ENCODE results near the gene SENP2. TPM values are rescaled to one million over a fixed set of nuclear protein-coding genes. Genes with fewer than 3 reads are reported as not detected.
"Not testable (repeated sequence)": the region's sequence is repeated elsewhere in the genome, so short reads cannot be mapped to it uniquely, and the experiment has no call there.

Gene SENP2
- total RNA-seq, 1 experiment from 2014 or later: 56.9 TPM

- ChIA-PET POLR2A (no interaction called here), CTCF (interaction anchor here (1.5 kb wide), 1 partner anchor 274 kb away, joined by 3 read pairs; no protein-coding TSS in a partner anchor)
- Mint-ChIP-seq H3K4me3 (no peak overlapping the region), H3K27me3 (ENCODE audit: low read depth) (peaks cover 4% of the 10 kb centered on the region; the same call in 1 of the 2 replicates), H3K9me3 (no peaks in the 10 kb centered on the region), H3K36me3 (peaks cover 30% of the 10 kb centered on the region), H3K4me1 (no peaks in the 10 kb centered on the region), H3K27ac (peak overlapping the region; percentile 63; the same call in 1 of the 2 replicates)
- DNase-seq (ENCODE audit: low spot score): no peak
- TF ChIP-seq CREB1 (CRISPR knock-in tag; IDR thresholded peaks at IDR 0.05) (no peak), GABPB1 (CRISPR knock-in tag; IDR thresholded peaks at IDR 0.05) (no peak), ZNF396 (CRISPR knock-in tag; IDR thresholded peaks at IDR 0.05; ENCODE audit: borderline replicate concordance) (no peak), ZMAT4 (CRISPR knock-in tag; IDR thresholded peaks at IDR 0.05) (no peak), RORB (CRISPR knock-in tag; IDR thresholded peaks at IDR 0.05) (no peak), ZNF512 (CRISPR knock-in tag; IDR thresholded peaks at IDR 0.05; ENCODE audit: borderline replicate concordance) (no peak), TCF7 (CRISPR knock-in tag; IDR thresholded peaks at IDR 0.05; ENCODE audit: low read depth) (no peak), ZNF121 (CRISPR knock-in tag; IDR thresholded peaks at IDR 0.05) (no peak), FOXP1 (CRISPR knock-in tag; IDR thresholded peaks at IDR 0.05; ENCODE audit: borderline replicate concordance) (no peak), IRF2 (CRISPR knock-in tag; IDR thresholded peaks at IDR 0.05; ENCODE audit: borderline replicate concordance, low read depth) (no peak), SMAD4 (CRISPR knock-in tag; IDR thresholded peaks at IDR 0.05) (no peak), PRDM15 (CRISPR knock-in tag; IDR thresholded peaks at IDR 0.05) (no peak), TP53 (CRISPR knock-in tag; IDR thresholded peaks at IDR 0.05) (no peak), ETV6 (CRISPR knock-in tag; IDR thresholded peaks at IDR 0.05) (no peak), E2F4 (CRISPR knock-in tag; IDR thresholded peaks at IDR 0.05; ENCODE audit: borderline replicate concordance, low read depth) (no peak), ZSCAN18 (CRISPR knock-in tag; IDR thresholded peaks at IDR 0.05) (no peak)
- no peak for ATAC-seq
Observed at GRCh38 chr3:185632996-185633395, 46.9 kb downstream of the SENP2 start.

- Mint-ChIP-seq H3K9me3 (no peaks in the 10 kb centered on the region), H3K27ac (no peak overlapping the region), H3K4me3 (no peak overlapping the region), H3K27me3 (ENCODE audit: low read depth) (peaks cover 4% of the 10 kb centered on the region; the same call in 1 of the 2 replicates), H3K36me3 (peaks cover 6% of the 10 kb centered on the region), H3K4me1 (peaks cover 11% of the 10 kb centered on the region)
- ChIA-PET CTCF (interaction anchor here (1.2 kb wide), 2 partner anchors 23 kb away, joined by 3 to 6 read pairs; no protein-coding TSS in a partner anchor), POLR2A (no interaction called here)
- ATAC-seq: no peak
- DNase-seq (ENCODE audit: low spot score): no peak
- no peak for TF ChIP-seq TEAD1 (CRISPR knock-in tag; IDR thresholded peaks at IDR 0.05)
- TF ChIP-seq ZMAT4 (CRISPR knock-in tag; IDR thresholded peaks at IDR 0.05): peak; percentile 66; the same call in 1 of the 2 replicates
Observed at GRCh38 chr3:185637388-185637787, 51.3 kb downstream of the SENP2 start.

GRCh38 chr3:185638651-185639050 is 52.6 kb downstream of the SENP2 start:
- CTCF ChIA-PET: interaction anchor here (0.7 to 1.2 kb wide), 2 partner anchors 22 to 639 kb away, joined by 3 to 6 read pairs; no protein-coding TSS in a partner anchor
- H3K4me3 Mint-ChIP-seq; DNase-seq (ENCODE audit: low spot score); POLR2A ChIA-PET; ATAC-seq; H3K9me3 Mint-ChIP-seq; H3K27ac Mint-ChIP-seq; H3K27me3 Mint-ChIP-seq (ENCODE audit: low read depth): not testable (repeated sequence)
- H3K4me1 Mint-ChIP-seq: peaks cover 11% of the 10 kb centered on the region
- H3K36me3 Mint-ChIP-seq: peaks cover 12% of the 10 kb centered on the region
